HepG2 (cell line): Measurements from ENCODE around the gene HOXD4.

Source experiments
- EP300 ChIP-seq, 3 experiments: sonication (generic) in 1 of 3; formaldehyde crosslinking in 1 of 3; IDR thresholded peaks; 2 replicates each; pipeline versions ENCODE4 v1.5.1 to v1.6.1; 2011 to 2020; ENCODE audit warnings: low read depth in 2 of 3, low read length in 2 of 3, borderline replicate concordance in 1 of 3, improper control_type of control experiment in 1 of 3, mild to moderate bottlenecking in 1 of 3, missing genetic modification reagents in 1 of 3, moderate library complexity in 1 of 3
- IRX3 ChIP-seq: sonication (generic); formaldehyde crosslinking; IDR thresholded peaks from 2 replicates; pipeline ENCODE4 v1.8.1; 2023; ENCODE audit warnings: mild to moderate bottlenecking, low read depth, missing genetic modification reagents, borderline replicate concordance
- JDP2 ChIP-seq: sonication (generic); formaldehyde crosslinking; IDR thresholded peaks from 2 replicates; pipeline ENCODE4 v1.8.1; 2022; ENCODE audit warnings: missing genetic modification reagents, borderline replicate concordance
- MXI1 ChIP-seq: IDR thresholded peaks from 3 replicates; pipeline ENCODE4 v1.6.1; 2012; ENCODE audit warnings: low read depth, low read length, inconsistent platforms, borderline replicate concordance
- NFIC ChIP-seq: IDR thresholded peaks from 2 replicates; pipeline ENCODE4 v1.6.1; 2012; ENCODE audit warnings: mild to moderate bottlenecking, low read length, inconsistent platforms
- ZNF34 ChIP-seq: sonication (generic); formaldehyde crosslinking; IDR thresholded peaks from 2 replicates; pipeline ENCODE4 v1.4.0; 2020; ENCODE audit warnings: mild to moderate bottlenecking, missing genetic modification reagents, borderline replicate concordance
- TF ChIP-seq, protein P1 (sequence below): sonication (generic); formaldehyde crosslinking; IDR thresholded peaks from 2 replicates; pipeline ENCODE4 v1.8.0; 2023; ENCODE audit warnings: mild to moderate bottlenecking, missing genetic modification reagents

DNA sequence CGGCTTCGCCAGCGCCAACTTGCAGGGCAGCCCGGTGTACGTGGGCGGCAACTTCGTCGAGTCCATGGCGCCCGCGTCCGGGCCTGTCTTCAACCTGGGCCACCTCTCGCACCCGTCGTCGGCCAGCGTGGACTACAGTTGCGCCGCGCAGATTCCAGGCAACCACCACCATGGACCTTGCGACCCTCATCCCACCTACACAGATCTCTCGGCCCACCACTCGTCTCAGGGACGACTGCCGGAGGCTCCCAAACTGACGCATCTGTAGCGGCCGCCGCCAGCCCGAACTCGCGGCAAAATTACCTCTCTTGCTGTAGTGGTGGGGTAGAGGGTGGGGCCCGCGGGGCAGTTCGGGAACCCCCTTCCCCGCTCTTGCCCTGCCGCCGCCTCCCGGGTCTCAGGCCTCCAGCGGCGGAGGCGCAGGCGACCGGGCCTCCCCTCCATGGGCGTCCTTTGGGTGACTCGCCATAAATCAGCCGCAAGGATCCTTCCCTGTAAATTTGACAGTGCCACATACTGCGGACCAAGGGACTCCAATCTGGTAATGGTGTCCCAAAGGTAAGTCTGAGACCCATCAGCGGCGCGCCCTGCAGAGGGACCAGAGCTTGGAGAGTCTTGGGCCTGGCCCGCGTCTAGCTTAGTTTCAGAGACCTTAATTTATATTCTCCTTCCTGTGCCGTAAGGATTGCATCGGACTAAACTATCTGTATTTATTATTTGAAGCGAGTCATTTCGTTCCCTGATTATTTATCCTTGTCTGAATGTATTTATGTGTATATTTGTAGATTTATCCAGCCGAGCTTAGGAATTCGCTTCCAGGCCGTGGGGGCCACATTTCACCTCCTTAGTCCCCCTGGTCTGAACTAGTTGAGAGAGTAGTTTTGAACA lies 20.9 kb downstream of the HOXD4 start:
- TF ChIP-seq NFIC (no peak), JDP2 (CRISPR knock-in tag) (no peak), IRX3 (CRISPR knock-in tag) (no peak), MXI1 (no peak), EP300 (IDR thresholded peaks at IDR 0.05; ENCODE audit: low read depth in 2 of 2, low read length in 2 of 2) (no peak), EP300 (CRISPR knock-in tag; IDR thresholded peaks at IDR 0.05; ENCODE audit: borderline replicate concordance) (no peak), ZNF34 (CRISPR knock-in tag) (no peak)
- TF ChIP-seq, protein P1, sequence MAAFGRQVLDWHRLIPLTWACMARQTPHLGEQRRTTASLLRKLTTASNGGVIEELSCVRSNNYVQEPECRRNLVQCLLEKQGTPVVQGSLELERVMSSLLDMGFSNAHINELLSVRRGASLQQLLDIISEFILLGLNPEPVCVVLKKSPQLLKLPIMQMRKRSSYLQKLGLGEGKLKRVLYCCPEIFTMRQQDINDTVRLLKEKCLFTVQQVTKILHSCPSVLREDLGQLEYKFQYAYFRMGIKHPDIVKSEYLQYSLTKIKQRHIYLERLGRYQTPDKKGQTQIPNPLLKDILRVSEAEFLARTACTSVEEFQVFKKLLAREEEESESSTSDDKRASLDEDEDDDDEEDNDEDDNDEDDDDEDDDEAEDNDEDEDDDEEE (CRISPR knock-in tag) = no peak
